Measurements from ENCODE around the gene UBL4A.

DNA sequence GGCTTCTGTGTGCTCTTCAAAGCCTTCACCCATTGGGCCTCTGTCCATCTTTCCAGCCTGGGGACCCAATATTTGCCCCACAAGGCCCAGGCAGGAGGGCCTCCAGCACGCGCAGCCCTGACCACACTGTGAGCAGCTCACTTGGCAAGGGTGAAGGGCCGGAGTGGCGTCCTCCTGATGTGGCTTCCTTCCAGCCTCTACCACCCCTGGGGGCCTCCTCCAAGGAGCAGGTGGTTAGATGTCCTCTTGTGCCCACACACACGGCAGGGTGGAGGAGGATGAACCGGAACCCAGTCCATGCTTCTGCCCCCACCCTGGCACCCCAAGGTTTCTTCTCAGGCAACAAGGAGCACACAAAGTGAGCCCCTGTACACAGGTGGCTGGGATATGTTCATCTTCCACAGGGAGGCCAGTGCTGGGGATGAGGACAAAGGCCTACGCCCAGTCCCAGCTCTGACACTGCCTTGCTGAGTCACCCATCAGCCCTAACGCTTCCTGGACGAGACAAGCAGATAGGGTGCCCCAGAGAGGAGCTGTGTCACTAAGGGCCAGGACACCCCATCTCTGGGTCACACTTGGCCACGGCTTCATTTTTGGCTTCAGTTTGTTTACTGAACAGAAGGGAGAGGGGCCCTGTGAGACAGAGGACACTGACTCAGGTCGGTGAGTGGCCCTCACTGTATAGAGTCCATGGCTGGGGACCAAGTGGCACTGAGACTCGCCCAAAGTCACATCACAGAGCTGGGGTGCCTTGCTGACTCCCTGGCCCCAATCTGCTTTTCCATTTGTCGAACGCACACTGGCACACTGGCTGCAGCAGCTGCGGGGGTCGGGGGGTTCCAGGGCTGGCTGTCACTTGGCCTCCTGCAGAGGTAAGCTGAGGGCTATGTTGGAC lies 1.9 kb downstream of the UBL4A start:
- TF ChIP-seq, protein P1, sequence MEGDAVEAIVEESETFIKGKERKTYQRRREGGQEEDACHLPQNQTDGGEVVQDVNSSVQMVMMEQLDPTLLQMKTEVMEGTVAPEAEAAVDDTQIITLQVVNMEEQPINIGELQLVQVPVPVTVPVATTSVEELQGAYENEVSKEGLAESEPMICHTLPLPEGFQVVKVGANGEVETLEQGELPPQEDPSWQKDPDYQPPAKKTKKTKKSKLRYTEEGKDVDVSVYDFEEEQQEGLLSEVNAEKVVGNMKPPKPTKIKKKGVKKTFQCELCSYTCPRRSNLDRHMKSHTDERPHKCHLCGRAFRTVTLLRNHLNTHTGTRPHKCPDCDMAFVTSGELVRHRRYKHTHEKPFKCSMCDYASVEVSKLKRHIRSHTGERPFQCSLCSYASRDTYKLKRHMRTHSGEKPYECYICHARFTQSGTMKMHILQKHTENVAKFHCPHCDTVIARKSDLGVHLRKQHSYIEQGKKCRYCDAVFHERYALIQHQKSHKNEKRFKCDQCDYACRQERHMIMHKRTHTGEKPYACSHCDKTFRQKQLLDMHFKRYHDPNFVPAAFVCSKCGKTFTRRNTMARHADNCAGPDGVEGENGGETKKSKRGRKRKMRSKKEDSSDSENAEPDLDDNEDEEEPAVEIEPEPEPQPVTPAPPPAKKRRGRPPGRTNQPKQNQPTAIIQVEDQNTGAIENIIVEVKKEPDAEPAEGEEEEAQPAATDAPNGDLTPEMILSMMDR (conservative IDR thresholded peaks at IDR 0.05; ENCODE audit: low read depth, low read length), result no peak
- no peak for TF ChIP-seq EZH2 (IDR thresholded peaks at IDR 0.05; ENCODE audit: borderline replicate concordance, low read depth, low read length, poor library complexity, severe bottlenecking)

Measured in A673 (cell line).